GM20431 (cell line): Measurements from ENCODE around the gene ZNF469.

Experiments
- in situ Hi-C: fragments of 300-500 bp; cut with MseI, MboI; formaldehyde crosslinking; loops from one replicate; pipeline ENCODE4 v1.15.0; 2020; ENCODE audit warnings: low sequenced_read_pairs; ENCODE audit not compliant: unreplicated experiment

Gene ZNF469

GRCh38 chr16:88387941-88388627 is 5.3 kb downstream of the ZNF469 start:
- in situ Hi-C loops = no loop called here

- in situ Hi-C loops = no loop called here
Measured at GRCh38 chr16:88389191-88389590, 6.4 kb downstream of the ZNF469 start.

DNA sequence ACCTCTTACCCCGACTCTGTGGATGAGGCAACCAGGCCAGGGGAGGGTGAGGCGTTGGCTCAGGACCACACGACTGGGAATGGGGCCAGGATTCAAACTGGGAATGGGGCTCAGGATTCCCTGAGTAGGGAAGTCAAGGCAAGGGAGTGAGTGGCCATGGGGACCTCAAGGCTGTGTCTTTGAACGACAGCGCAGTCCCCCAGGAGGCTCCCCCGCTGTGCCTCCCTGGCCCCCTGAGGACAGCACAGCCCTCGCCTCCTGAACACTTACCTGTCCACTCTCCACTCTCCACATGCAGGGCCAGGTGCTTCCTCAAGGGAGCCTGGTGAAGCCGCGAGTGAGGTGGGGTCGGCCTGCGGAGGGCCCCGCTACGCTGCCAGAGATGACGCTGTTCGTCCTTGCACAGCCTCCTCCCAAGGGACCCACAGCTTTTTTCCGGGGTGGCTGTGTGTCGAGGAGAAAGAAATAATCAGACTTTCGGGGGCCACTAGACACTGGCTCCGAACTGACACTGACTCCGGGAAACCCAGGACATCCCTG is 6.9 kb downstream of the ZNF469 start:
- in situ Hi-C loops = no loop called here

GRCh38 chr16:88390265-88390664 is 7.5 kb downstream of the ZNF469 start:
- in situ Hi-C loops = no loop called here

DNA sequence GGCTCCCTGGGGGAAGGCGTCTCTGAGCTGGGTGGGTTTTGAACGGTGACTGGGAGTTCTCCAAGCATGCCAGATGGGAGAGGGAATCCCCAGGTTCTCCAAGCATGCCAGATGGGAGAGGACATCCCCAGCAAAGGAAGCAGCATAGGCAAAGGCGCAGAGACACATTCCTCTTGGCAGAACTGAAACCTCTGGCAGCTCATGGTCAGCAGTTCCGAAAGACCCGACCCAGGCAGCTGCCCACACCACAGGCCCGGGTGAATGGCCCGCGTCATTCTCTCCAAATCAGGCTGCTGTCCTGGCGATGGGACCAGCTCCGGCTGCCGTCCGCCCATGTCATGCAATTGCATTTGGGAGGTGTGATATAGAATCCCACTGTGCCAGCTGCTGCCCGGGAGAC is 8.0 kb downstream of the ZNF469 start:
- in situ Hi-C loops = no loop called here

GRCh38 chr16:88391144-88391850 is 8.5 kb downstream of the ZNF469 start:
- in situ Hi-C loops = no loop called here

GRCh38 chr16:88392111-88392510 is 9.4 kb downstream of the ZNF469 start:
- in situ Hi-C loops = no loop called here

- in situ Hi-C loops = no loop called here
Measured at GRCh38 chr16:88392616-88393015, 9.9 kb downstream of the ZNF469 start.

DNA sequence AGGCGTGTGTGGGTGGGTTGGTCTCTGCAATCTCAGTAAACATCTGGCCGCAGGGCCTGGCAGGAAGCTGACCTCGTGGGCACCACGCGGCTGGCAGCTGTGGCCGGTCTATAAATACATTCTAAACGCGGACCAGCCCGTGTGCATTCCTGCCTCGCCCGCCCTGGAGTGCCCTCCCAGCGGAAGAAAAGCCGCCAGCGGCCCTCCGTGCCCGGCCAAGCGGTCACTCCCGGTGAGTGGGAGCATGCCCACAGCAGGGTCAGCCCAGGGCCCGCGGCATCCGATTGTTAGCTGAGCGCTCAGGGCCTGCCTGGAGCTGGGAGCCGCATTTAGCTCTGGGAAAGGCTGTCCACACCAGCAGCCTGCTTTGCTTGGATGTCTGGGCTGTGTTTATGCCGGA is 10.3 kb downstream of the ZNF469 start:
- in situ Hi-C loops = no loop called here

DNA sequence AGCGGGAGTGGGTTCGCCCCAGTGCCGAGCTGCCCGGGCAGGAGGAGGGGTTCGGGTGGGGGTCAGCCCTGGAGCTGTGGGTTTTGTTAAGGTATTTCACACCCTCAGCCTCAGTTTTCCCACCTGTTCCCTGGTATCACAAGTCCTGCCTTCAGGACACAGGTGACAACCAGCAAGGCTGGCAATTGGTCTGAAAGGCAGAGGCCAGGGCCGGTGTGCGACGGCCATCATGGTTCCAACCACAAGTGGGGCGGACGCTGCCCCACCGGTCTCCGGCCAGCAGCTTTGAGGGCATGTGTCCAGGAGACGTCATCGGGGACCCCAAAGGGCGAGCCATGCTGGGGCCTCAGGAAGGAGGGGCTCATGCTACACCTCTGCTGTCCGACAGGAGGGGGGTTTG is 10.8 kb downstream of the ZNF469 start:
- in situ Hi-C loops = no loop called here

DNA sequence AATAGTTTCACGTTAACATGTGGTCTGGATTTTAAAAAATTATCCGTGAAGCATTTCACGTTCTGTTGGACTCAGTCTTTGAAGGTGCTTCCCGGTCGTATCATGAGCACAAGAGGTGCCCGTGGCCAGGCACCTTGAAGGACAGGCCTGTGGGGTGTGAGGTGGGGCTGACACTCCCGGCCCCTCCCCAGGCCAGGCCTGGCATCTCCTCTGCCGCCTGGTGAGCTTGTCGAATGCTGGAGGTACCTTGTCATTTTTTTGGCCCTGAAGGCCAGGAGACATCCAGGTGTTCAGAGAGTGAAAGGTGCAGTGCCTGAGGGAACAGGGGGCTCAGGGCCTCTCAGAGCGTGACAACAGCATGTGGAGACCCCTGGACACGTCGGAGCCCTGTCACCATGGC is 11.7 kb downstream of the ZNF469 start:
- in situ Hi-C loops = no loop called here

DNA sequence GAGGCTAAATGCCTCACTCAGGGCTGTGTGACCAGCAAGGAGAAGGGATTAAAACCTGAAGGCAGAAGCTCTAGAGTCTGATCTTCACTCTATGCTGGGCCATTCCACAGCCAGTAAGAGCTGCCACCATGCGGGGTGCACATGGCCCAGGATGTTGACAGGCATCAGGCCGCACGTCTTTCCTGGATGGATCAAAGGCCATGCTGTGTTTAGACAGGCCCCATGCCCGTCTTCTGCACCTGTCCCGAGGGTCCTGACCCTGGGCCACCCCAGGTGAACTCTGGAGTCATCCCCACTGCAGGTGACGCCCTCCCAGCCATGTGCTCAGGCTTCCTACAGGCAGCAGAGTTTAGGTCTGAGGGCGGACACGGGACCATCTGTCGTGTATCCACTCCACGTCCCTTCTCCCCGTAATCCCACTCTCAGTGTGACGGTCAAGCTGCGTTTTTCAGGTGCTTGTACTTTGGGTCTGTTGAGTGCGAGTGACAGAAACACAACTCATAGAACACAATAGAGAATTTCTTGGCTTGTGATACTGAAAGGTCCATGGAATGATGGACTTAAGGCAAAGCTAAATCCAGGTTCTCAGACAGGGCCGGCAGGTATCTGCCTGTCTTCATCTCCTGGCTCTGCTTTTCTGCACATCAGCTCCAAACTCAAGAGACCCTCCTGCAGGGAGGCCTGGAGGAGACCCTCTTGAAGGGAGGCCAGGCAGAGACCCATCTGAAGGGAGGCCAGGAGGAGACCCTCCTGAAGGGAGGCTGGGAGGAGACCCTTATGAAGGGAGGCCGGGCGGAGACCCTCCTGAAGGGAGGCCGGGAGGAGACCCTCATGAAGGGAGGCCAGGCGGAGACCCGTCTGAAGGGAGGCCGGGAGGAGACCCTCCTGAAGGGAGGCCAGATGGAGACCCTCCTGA is 13.2 kb downstream of the ZNF469 start:
- in situ Hi-C loops = no loop called here

DNA sequence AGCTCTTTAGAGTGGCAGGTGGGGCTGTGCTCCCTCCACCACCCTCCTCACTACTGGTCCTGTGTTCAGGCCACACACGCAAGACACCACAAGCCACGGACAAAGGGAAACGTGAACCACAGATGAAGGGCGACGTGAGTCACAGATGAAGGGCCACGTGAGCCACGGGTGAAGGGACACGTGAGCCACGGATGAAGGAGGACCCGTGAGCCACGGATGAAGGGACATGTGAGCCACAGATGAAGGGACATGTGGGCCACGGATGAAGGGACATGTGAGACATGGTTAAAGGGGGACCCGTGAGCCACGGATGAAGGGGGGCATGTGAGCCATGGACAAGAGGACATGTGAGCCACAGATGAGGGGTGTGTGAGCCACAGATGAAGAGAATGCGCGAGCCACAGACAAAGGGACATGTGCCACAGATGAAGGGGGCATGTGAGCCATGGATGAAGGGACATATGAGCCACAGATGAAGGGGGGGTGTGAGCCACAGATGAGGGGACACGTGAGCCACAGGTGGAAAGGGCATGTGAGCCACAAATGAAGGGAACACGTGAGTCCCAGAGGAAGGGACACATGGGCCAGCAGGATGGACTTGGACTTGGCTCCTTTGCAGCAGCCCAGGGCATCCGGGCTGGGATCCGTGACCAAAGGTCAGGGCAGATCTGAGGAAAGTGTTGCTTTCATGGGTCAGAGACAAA is 15.6 kb downstream of the ZNF469 start:
- in situ Hi-C loops = no loop called here

DNA sequence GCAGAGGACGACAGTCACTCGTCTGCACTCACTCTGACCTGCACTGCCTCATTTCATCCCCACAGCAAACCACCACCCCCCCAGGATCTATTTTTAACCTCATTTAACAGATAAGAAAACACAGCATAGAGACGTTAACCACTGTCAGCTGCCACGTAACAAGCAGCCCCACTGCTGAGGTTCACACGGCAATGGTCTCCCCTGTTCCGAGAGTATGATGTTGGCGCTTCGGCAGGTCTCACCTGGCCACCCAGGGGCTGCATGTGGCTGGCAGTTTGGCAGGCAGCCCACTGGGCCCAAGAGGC is 16.1 kb downstream of the ZNF469 start:
- in situ Hi-C loops = no loop called here

- in situ Hi-C loops = loop anchor here (25.0 kb wide), 1 partner anchor 213 kb away; no protein-coding TSS in a partner anchor
Measured at GRCh38 chr16:88400186-88400585, 17.4 kb downstream of the ZNF469 start.

DNA sequence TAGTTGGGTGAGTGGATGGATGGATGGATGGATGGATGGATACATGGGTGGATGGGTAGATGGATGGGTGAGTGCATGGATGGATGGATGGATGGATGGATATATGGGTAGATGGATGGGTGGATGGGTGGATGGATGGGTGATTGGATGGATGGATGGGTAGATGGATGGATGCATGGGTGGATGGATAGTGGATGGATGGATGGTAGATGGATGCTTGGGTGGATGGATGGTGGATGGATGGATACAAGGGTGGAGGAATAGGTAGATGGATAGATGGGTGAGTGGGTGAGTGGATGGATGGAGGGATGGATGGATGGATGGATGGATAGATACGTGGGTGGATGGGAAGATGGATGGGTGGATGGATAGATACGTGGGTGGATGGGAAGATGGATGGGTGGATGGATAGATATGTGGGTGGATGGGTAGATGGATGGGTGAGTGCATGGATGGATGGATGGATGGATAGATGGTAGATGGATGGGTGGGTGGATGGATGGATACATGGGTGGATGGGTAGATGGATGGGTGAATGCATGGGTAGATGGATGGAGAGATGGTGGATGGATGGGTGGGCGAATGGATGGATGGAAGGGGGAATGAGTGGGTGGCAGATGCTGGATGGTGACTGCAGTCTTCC is 19.0 kb downstream of the ZNF469 start:
- in situ Hi-C loops = loop anchor here (25.0 kb wide), 1 partner anchor 214 kb away; no protein-coding TSS in a partner anchor

DNA sequence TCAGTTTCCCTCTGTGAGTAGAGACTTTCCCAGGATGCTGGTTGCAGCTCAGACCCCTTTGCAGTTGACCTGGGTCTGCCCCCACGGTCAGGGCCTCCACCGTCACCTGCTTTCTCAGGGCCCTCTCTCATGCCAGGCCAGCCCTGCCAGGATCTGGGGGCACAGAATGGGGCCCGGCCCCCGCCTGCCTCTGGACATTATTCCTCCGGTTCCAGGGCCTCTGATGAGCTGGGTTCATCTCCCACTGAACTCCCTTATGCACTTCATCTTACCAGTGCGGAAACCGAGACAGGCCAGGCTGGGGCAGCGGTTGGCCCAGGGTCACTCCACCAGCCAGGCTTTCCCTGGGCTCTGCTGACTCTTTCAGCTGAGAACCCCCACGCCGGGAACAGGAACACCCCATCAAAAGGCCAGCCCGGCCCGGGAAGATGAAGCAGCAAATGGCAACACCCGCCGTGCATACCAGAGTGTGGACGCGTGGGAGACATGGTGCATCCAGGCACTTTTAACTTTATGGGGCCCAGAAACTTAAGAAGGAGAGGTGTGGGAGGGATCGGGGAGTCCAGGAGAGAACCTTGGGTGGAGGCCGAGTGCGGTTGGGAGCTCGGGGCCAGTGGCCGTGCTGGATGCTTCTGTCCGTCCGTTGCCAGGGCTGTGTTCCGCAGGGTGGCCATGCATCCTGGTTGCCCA is 19.9 kb downstream of the ZNF469 start:
- in situ Hi-C loops = loop anchor here (25.0 kb wide), 1 partner anchor 215 kb away; no protein-coding TSS in a partner anchor

DNA sequence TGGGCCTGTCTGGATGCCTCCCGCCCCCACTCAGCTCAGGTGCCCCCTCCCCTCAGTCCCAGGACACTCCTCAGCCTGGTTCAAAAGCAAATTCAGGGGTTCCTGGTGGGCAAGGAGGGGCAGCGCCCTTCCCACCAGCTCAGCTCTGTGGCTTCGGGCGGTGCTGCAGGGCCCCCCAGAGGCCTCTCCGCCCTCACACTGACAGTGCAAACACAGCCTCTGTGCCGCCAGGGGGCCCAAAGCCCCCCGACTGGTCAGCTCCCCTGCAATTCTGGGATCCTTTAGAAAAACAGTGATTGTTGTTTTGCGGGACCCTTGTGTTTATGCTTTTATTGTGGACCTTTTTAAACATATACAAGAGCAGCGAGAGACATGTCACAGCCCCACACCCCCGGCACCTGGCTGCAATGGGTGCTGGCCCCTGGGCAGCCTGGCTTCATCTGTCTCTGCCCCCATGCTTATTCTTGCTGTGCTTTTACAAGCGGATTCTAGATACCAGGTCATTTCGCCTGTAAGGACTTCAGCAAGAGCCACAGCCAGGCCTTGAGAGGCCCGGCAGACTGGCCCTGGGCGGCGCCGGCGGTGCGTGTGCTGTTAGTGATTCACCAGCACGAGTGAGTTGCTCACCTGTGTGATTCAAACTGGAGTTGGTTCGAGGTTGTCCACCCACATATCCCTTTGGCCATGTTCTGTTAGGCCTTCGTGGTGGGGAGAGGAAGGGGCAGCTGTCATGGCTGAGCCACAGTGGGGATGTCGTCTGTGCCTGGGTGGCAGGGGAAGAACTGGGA is 21.2 kb downstream of the ZNF469 start:
- in situ Hi-C loops = loop anchor here (25.0 kb wide), 1 partner anchor 217 kb away; no protein-coding TSS in a partner anchor
